OCI-LY7 (cell line): ENCODE measurements around the gene RALA. TPM values are rescaled to one million over a fixed set of nuclear protein-coding genes. Genes with fewer than 3 reads are reported as not detected.

Experiments
- BruUV-seq: library from RNA; stranded (reverse); fragments of 400-500 nt; replicated peaks from 2 replicates; lab custom pipeline; 2021; lab: Mats Ljungman, UMichigan
- CTCF ChIA-PET: fragments of 300-600 bp; sonication (Branson Sonifier 250); formaldehyde crosslinking; loops from one replicate; lab custom pipeline; 2022; ENCODE audit warnings: antibody characterized with exemption; ENCODE audit not compliant: unreplicated experiment; lab: Charles Lee
- POLR2A ChIA-PET: fragments of 300-600 bp; sonication (Branson Sonifier 250); formaldehyde crosslinking; loops from one replicate; lab custom pipeline; 2022; ENCODE audit warnings: antibody characterized with exemption; lab: Charles Lee
- DNase-seq: peaks from one replicate; pipeline ENCODE4 v3.0.0-alpha.2; 2015; ENCODE audit warnings: low spot score
- H2AFZ ChIP-seq: fragments of 200-600 bp; sonication (generic), shearing (Covaris generic); 2 replicates; pipeline ENCODE4 v1.6.1; 2014; ENCODE audit warnings: mild to moderate bottlenecking, antibody characterized with exemption, low read length, moderate library complexity
- H3K27ac ChIP-seq: fragments of 200-600 bp; sonication (generic); 2 replicates; pipeline ENCODE4 v1.5.1; 2014; ENCODE audit warnings: mixed run types, low read depth, mild to moderate bottlenecking, moderate library complexity, low read length, inconsistent platforms; ENCODE audit not compliant: poor library complexity, severe bottlenecking
- H3K36me3 ChIP-seq: fragments of 200-600 bp; sonication (generic); 2 replicates; pipeline ENCODE4 v1.6.1; 2014; ENCODE audit warnings: mild to moderate bottlenecking, antibody characterized with exemption, low read length, moderate library complexity, mixed read lengths; ENCODE audit not compliant: insufficient read depth
- H3K4me1 ChIP-seq: fragments of 200-600 bp; sonication (generic); 2 replicates; pipeline ENCODE4 v1.5.1; 2014; ENCODE audit warnings: mild to moderate bottlenecking, low read length; ENCODE audit not compliant: insufficient read depth, poor library complexity, severe bottlenecking
- H3K4me2 ChIP-seq: fragments of 200-600 bp; sonication (generic); 2 replicates; pipeline ENCODE4 v1.6.1; 2014; ENCODE audit warnings: mild to moderate bottlenecking, low read length
- H3K4me3 ChIP-seq: fragments of 200-600 bp; sonication (generic); 2 replicates; pipeline ENCODE4 v1.5.1; 2014; ENCODE audit warnings: mild to moderate bottlenecking, low read depth, low read length; ENCODE audit not compliant: poor library complexity, severe bottlenecking
- H3K79me2 ChIP-seq: fragments of 200-600 bp; sonication (generic); 2 replicates; pipeline ENCODE4 v1.6.1; 2016; ENCODE audit warnings: low read depth, mild to moderate bottlenecking, low read length, moderate library complexity, mixed read lengths; ENCODE audit not compliant: insufficient read depth
- H3K9me2 ChIP-seq: fragments of 200-600 bp; sonication (generic); 2 replicates; pipeline ENCODE4 v1.6.1; 2016; ENCODE audit warnings: mild to moderate bottlenecking, low read length, mixed read lengths; ENCODE audit not compliant: insufficient read depth
- H3K9me3 ChIP-seq: fragments of 200-600 bp; sonication (generic); 2 replicates; pipeline ENCODE4 v1.6.1; 2014; ENCODE audit warnings: mild to moderate bottlenecking, mixed run types, low read length, mixed read lengths
- H4K20me1 ChIP-seq: fragments of 200-600 bp; sonication (generic); 2 replicates; pipeline ENCODE4 v1.6.1; 2014; ENCODE audit warnings: mild to moderate bottlenecking, antibody characterized with exemption, low read length, moderate library complexity, mixed read lengths; ENCODE audit not compliant: insufficient read depth
- CTCF ChIP-seq: fragments of 200-600 bp; sonication (generic); conservative IDR thresholded peaks from 2 replicates; pipeline ENCODE4 v1.5.1; 2014; ENCODE audit warnings: mild to moderate bottlenecking, antibody characterized with exemption, low read length, moderate library complexity, mixed read lengths
- EZH2phosphoT487 ChIP-seq: fragments of 200-600 bp; sonication (generic); IDR thresholded peaks from 2 replicates; pipeline ENCODE4 v1.6.1; 2018; ENCODE audit warnings: low read depth, borderline replicate concordance, mild to moderate bottlenecking, mixed run types, antibody characterized with exemption, low read length, moderate library complexity, mixed read lengths
- intact Hi-C: fragments of 100-400 bp; cut with micrococcal nuclease; formaldehyde crosslinking; loops from one replicate; pipeline ENCODE4 v1.10.0; 2022; ENCODE audit not compliant: unreplicated experiment
- total RNA-seq, 2 experiments: library from RNA; depleted of rRNA in 1 of 2; stranded (reverse); fragments of >200 nt in 1 of 2; shearing (Covaris generic) in 1 of 2; gene quantifications; 2 replicates each; pipeline ENCODE4 v1.2.3, GENCODE V29; 2014 to 2022

The RALA gene
- total RNA-seq, 2 experiments from 2014 or later, result 6.4 to 31.0 TPM

- peak overlapping the region; percentile 87 for H2AFZ ChIP-seq
- no peaks in the 10 kb centered on the region for H3K9me3 ChIP-seq
- H4K20me1 ChIP-seq, result peaks cover 18% of the 10 kb centered on the region
- no TSS peak for BruUV-seq
- H3K36me3 ChIP-seq, result peaks cover 2% of the 10 kb centered on the region; the same call in 1 of the 2 replicates
- H3K4me2 ChIP-seq, result peak overlapping the region; percentile 91
- H3K9me2 ChIP-seq, result no peaks in the 10 kb centered on the region
- intact Hi-C loops, result loop anchor here (1.0 to 5.0 kb wide), 5 partner anchors 57 to 508 kb away; partner anchors contain the start of genes MPLKIP and YAE1
- H3K4me1 ChIP-seq, result peaks cover 27% of the 10 kb centered on the region
- no peak for DNase-seq
- CTCF ChIA-PET, result no interaction called here
- TF ChIP-seq CTCF (0 out of 2 replicates have a peak, but pooled peaks have one; percentile 1), EZH2phosphoT487 (no peak)
- H3K4me3 ChIP-seq, result peak overlapping the region; percentile 86
- POLR2A ChIA-PET, result interaction anchor here (0.6 to 2.0 kb wide), 8 partner anchors 8 to 324 kb away, joined by 3 to 13 read pairs (median 4); partner anchors contain the start of gene YAE1
- H3K79me2 ChIP-seq, result peaks cover 40% of the 10 kb centered on the region
- H3K27ac ChIP-seq, result no peak overlapping the region
These were observed 515 bp downstream of the RALA start for GRCh38 chr7:39623732-39624441.

- peaks cover 18% of the 10 kb centered on the region for H4K20me1 ChIP-seq
- H3K79me2 ChIP-seq, result peaks cover 44% of the 10 kb centered on the region
- peaks cover 4% of the 10 kb centered on the region; the same call in 1 of the 2 replicates for H3K36me3 ChIP-seq
- peak overlapping the region; percentile 86 for H3K4me3 ChIP-seq
- peak; percentile 24 for DNase-seq
- peaks cover 27% of the 10 kb centered on the region for H3K4me1 ChIP-seq
- intact Hi-C loops, result loop anchor here (5.0 kb wide), 2 partner anchors 123 to 508 kb away; partner anchors contain the start of gene MPLKIP
- H2AFZ ChIP-seq, result peak overlapping the region; percentile 87; the same call in 1 of the 2 replicates
- TSS peak; percentile 68 for BruUV-seq
- ChIA-PET CTCF (no interaction called here), POLR2A (interaction anchor here (0.6 to 1.3 kb wide), 5 partner anchors 26 to 323 kb away, joined by 3 to 6 read pairs (median 3); no protein-coding TSS in a partner anchor)
- no peaks in the 10 kb centered on the region for H3K9me3 ChIP-seq
- H3K4me2 ChIP-seq, result peak overlapping the region; percentile 91
- no peaks in the 10 kb centered on the region for H3K9me2 ChIP-seq
- H3K27ac ChIP-seq, result no peak overlapping the region
- TF ChIP-seq EZH2phosphoT487 (no peak), CTCF (no peak)
These were observed 1.1 kb downstream of the RALA start for GRCh38 chr7:39624442-39624807.
